HG02678 (cell line): ENCODE results near the gene BAMBI.
"Not testable (repeated sequence)": the region's sequence is repeated elsewhere in the genome, so short reads cannot be mapped to it uniquely, and the experiment has no call there.

Experiments
- ATAC-seq: cut with Tn5 transposase; IDR thresholded peaks from one replicate; pipeline ENCODE4 v1.9.1; 2021; ENCODE audit warnings: mild to moderate bottlenecking, moderate library complexity; ENCODE audit not compliant: unreplicated experiment

The BAMBI gene

GRCh38 chr10:28676968-28677887 lies at the start of gene BAMBI:
Gene BAMBI, plus strand, starts transcription at chr10:28677521. Its CDS starts 377 bp downstream, at chr10:28677898.
- peak; percentile 98 for ATAC-seq

GRCh38 chr10:28628184-28628893 lies 49.0 kb upstream of the BAMBI start:
- peak; percentile 77 for ATAC-seq

- no peak for ATAC-seq
Observed at GRCh38 chr10:28631896-28632583, 45.3 kb upstream of the BAMBI start.

GRCh38 chr10:28632584-28632945 lies 44.8 kb upstream of the BAMBI start:
- ATAC-seq: no peak

GRCh38 chr10:28633750-28634149 lies 43.6 kb upstream of the BAMBI start:
- no peak for ATAC-seq

- ATAC-seq: no peak
Observed at GRCh38 chr10:28637346-28637745, 40.0 kb upstream of the BAMBI start.

GRCh38 chr10:28638392-28638791 lies 38.9 kb upstream of the BAMBI start:
- ATAC-seq: no peak

GRCh38 chr10:28640551-28640950 lies 36.8 kb upstream of the BAMBI start:
- no peak for ATAC-seq

GRCh38 chr10:28644647-28645046 lies 32.7 kb upstream of the BAMBI start:
- ATAC-seq: no peak

GRCh38 chr10:28652106-28652505 lies 25.2 kb upstream of the BAMBI start:
- no peak for ATAC-seq

- ATAC-seq: no peak
Observed at GRCh38 chr10:28652703-28653102, 24.6 kb upstream of the BAMBI start.

GRCh38 chr10:28658824-28659223 lies 18.5 kb upstream of the BAMBI start:
- ATAC-seq: not testable (repeated sequence)

- no peak for ATAC-seq
Observed at GRCh38 chr10:28661035-28661434, 16.3 kb upstream of the BAMBI start.

GRCh38 chr10:28663576-28664368 lies 13.5 kb upstream of the BAMBI start:
- ATAC-seq: peak; percentile 94

GRCh38 chr10:28664369-28664740 lies 13.0 kb upstream of the BAMBI start:
- ATAC-seq: no peak

- ATAC-seq: no peak
Observed at GRCh38 chr10:28666751-28667467, 10.4 kb upstream of the BAMBI start.

- ATAC-seq: no peak
Observed at GRCh38 chr10:28668363-28669226, 8.7 kb upstream of the BAMBI start.

GRCh38 chr10:28669227-28670173 lies 7.8 kb upstream of the BAMBI start:
- ATAC-seq: no peak
